MM.1S (cell line): ENCODE results near the gene TACR2.

ENCODE experiments used
- DNase-seq: peaks from one replicate; pipeline ENCODE4 v3.0.0-alpha.2; 2015
- H2AFZ ChIP-seq: fragments of 300-600 bp; sonication (generic); 2 replicates; pipeline ENCODE4 v1.6.0; 2016; ENCODE audit warnings: antibody characterized with exemption, low read length
- H3F3A ChIP-seq: fragments of 300-600 bp; sonication (generic); 2 replicates; pipeline ENCODE4 v1.6.1; 2016; ENCODE audit warnings: mild to moderate bottlenecking, antibody characterized with exemption, low read length, moderate library complexity, mixed read lengths; ENCODE audit not compliant: insufficient read depth
- H3K27ac ChIP-seq: fragments of 300-600 bp; sonication (generic); 2 replicates; pipeline ENCODE4 v1.5.1; 2016; ENCODE audit warnings: mild to moderate bottlenecking, low read length
- H3K27me3 ChIP-seq: fragments of 300-600 bp; sonication (generic); replicated peaks from 2 replicates; pipeline ENCODE4 v1.6.0; 2016; ENCODE audit warnings: low read length; ENCODE audit not compliant: insufficient read depth
- H3K36me3 ChIP-seq: fragments of 300-600 bp; sonication (generic); replicated peaks from 2 replicates; pipeline ENCODE4 v1.6.1; 2016; ENCODE audit warnings: mild to moderate bottlenecking, low read length, mixed read lengths; ENCODE audit not compliant: insufficient read depth
- H3K4me1 ChIP-seq: fragments of 300-600 bp; sonication (generic); 2 replicates; pipeline ENCODE4 v1.6.1; 2016; ENCODE audit warnings: low read length, mixed read lengths
- H3K4me2 ChIP-seq: fragments of 300-600 bp; sonication (generic); 2 replicates; pipeline ENCODE4 v1.6.0; 2016; ENCODE audit warnings: low read depth, low read length
- H3K4me3 ChIP-seq: fragments of 300-600 bp; sonication (generic); 2 replicates; pipeline ENCODE4 v1.5.1; 2016; ENCODE audit warnings: low read length, mixed read lengths
- H3K79me2 ChIP-seq: fragments of 300-600 bp; sonication (generic); 2 replicates; pipeline ENCODE4 v1.6.1; 2016; ENCODE audit warnings: mixed run types, low read length, mixed read lengths
- H3K9ac ChIP-seq: fragments of 300-600 bp; sonication (generic); 2 replicates; pipeline ENCODE4 v1.6.1; 2016; ENCODE audit warnings: low read length, mixed read lengths
- H3K9me2 ChIP-seq: fragments of 300-600 bp; sonication (generic); replicated peaks from 2 replicates; pipeline ENCODE4 v1.6.1; 2016; ENCODE audit warnings: mild to moderate bottlenecking, low read length, mixed read lengths; ENCODE audit not compliant: insufficient read depth
- H3K9me3 ChIP-seq: fragments of 300-600 bp; sonication (generic); replicated peaks from 2 replicates; pipeline ENCODE4 v1.6.1; 2016; ENCODE audit warnings: mild to moderate bottlenecking, low read length, mixed read lengths; ENCODE audit not compliant: insufficient read depth
- H4K20me1 ChIP-seq: fragments of 300-600 bp; sonication (generic); 2 replicates; pipeline ENCODE4 v1.6.1; 2016; ENCODE audit warnings: mild to moderate bottlenecking, low read length, moderate library complexity, mixed read lengths; ENCODE audit not compliant: insufficient read depth
- EZH2 ChIP-seq: fragments of 300-600 bp; sonication (generic); optimal IDR thresholded peaks from 2 replicates; pipeline ENCODE3; 2017; ENCODE audit warnings: low read depth, mild to moderate bottlenecking, antibody characterized with exemption, low read length, mixed read lengths
- EZH2phosphoT487 ChIP-seq: fragments of 300-600 bp; sonication (generic); IDR thresholded peaks from 2 replicates; pipeline ENCODE4 v1.6.1; 2018; ENCODE audit warnings: antibody characterized with exemption, low read length
- TF ChIP-seq, protein P1 (sequence below): fragments of 300-600 bp; sonication (generic); IDR thresholded peaks from 2 replicates; pipeline ENCODE4 v1.5.1; 2016; ENCODE audit warnings: antibody characterized with exemption, low read length, mixed read lengths

TACR2 gene

DNA sequence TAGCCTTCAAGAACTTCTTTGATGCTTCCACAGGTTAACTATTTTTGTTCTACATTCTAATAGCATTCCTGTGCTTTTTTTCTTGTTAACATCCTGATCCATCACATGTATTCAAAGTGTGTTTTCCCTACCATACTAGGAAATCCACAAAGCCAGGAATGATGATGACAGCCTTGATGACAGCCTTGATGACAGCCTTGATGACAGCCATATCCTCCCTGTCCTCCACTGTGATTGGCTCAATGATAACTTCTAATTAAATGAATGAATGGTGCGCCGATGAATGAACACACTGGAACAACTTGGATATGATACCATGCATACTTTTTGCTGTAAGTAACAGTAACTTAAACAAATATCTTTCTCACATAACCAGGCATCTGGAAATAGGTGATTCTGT, 8.3 kb upstream of the TACR2 start:
- Histone ChIP-seq H3K27me3 (0 out of 2 replicates have a peak, but pooled peaks cover 13% of the 10 kb centered on the region), H3K4me2 (no peak overlapping the region), H3K9me3 (no peaks in the 10 kb centered on the region), H3K4me1 (peaks cover 14% of the 10 kb centered on the region), H3K9me2 (no peaks in the 10 kb centered on the region), H3K27ac (no peak overlapping the region), H3K36me3 (no peaks in the 10 kb centered on the region), H3K79me2 (no peaks in the 10 kb centered on the region), H3K4me3 (no peak overlapping the region), H2AFZ (no peak overlapping the region), H3K9ac (no peak overlapping the region), H3F3A (no peaks in the 10 kb centered on the region), H4K20me1 (no peaks in the 10 kb centered on the region)
- TF ChIP-seq, protein P1, sequence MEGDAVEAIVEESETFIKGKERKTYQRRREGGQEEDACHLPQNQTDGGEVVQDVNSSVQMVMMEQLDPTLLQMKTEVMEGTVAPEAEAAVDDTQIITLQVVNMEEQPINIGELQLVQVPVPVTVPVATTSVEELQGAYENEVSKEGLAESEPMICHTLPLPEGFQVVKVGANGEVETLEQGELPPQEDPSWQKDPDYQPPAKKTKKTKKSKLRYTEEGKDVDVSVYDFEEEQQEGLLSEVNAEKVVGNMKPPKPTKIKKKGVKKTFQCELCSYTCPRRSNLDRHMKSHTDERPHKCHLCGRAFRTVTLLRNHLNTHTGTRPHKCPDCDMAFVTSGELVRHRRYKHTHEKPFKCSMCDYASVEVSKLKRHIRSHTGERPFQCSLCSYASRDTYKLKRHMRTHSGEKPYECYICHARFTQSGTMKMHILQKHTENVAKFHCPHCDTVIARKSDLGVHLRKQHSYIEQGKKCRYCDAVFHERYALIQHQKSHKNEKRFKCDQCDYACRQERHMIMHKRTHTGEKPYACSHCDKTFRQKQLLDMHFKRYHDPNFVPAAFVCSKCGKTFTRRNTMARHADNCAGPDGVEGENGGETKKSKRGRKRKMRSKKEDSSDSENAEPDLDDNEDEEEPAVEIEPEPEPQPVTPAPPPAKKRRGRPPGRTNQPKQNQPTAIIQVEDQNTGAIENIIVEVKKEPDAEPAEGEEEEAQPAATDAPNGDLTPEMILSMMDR, result no peak
- TF ChIP-seq EZH2phosphoT487, result no peak
- no peak for TF ChIP-seq EZH2
- no peak for DNase-seq

- no peak overlapping the region for H3K27ac ChIP-seq
Measured at GRCh38 chr10:69422676-69423075, 6.0 kb upstream of the TACR2 start.

GRCh38 chr10:69421611-69422308, 5.0 kb upstream of the TACR2 start:
- H3K9me2 ChIP-seq, result no peaks in the 10 kb centered on the region
- H3K4me2 ChIP-seq, result no peak overlapping the region
- H3K79me2 ChIP-seq, result no peaks in the 10 kb centered on the region
- H3K27ac ChIP-seq, result no peak overlapping the region
- TF ChIP-seq EZH2 (no peak), EZH2phosphoT487 (no peak)
- TF ChIP-seq, protein P1, result no peak
- H3K9ac ChIP-seq, result no peak overlapping the region
- H3K4me3 ChIP-seq, result no peak overlapping the region
- no peak for DNase-seq
- no peak overlapping the region for H2AFZ ChIP-seq
- H4K20me1 ChIP-seq, result no peaks in the 10 kb centered on the region
- H3K4me1 ChIP-seq, result peaks cover 14% of the 10 kb centered on the region
- no peaks in the 10 kb centered on the region for H3K36me3 ChIP-seq
- H3F3A ChIP-seq, result no peaks in the 10 kb centered on the region
- peaks cover 29% of the 10 kb centered on the region; the same call in 1 of the 2 replicates for H3K27me3 ChIP-seq
- H3K9me3 ChIP-seq, result no peaks in the 10 kb centered on the region

More at GRCh38 chr10:69422676-69423075, 6.0 kb upstream of the TACR2 start:
- H3K4me1 ChIP-seq, result peaks cover 14% of the 10 kb centered on the region
- H4K20me1 ChIP-seq, result no peaks in the 10 kb centered on the region
- H3K36me3 ChIP-seq, result no peaks in the 10 kb centered on the region
- H3K4me3 ChIP-seq, result no peak overlapping the region
- H3K27me3 ChIP-seq, result peaks cover 21% of the 10 kb centered on the region; the same call in 1 of the 2 replicates
- DNase-seq, result no peak
- H3K4me2 ChIP-seq, result no peak overlapping the region
- TF ChIP-seq EZH2, result no peak
- TF ChIP-seq, protein P1, result no peak
- TF ChIP-seq EZH2phosphoT487, result no peak
- H3K9me3 ChIP-seq, result no peaks in the 10 kb centered on the region
- H3K9me2 ChIP-seq, result no peaks in the 10 kb centered on the region
- H3F3A ChIP-seq, result no peaks in the 10 kb centered on the region
- H3K9ac ChIP-seq, result no peak overlapping the region
- H3K79me2 ChIP-seq, result no peaks in the 10 kb centered on the region
- no peak overlapping the region for H2AFZ ChIP-seq
